Right lobe of liver (tissue), 4 donors: ENCODE data around the gene COL23A1.

Experiments
- CTCF ChIP-seq, 4 donors: fragments of 200-600 bp in 3 of 4; fragments of 450-650 bp in 1 of 4; IDR thresholded peaks; one replicate each; pipeline versions ENCODE4 v1.5.1 to v1.8.0; 2016 to 2022; ENCODE audit warnings: antibody characterized with exemption in 4 of 4, mild to moderate bottlenecking in 2 of 4
- POLR2A ChIP-seq: fragments of 450-650 bp; IDR thresholded peaks from one replicate; pipeline ENCODE4 v1.6.1; 2017; ENCODE audit warnings: antibody characterized with exemption, mild to moderate bottlenecking
- donor health status: DM: no; HTN: no; CAD: no.
- donor health status: DM: no; HTN: no; CAD: no.
- donor health status: DM: no; HTN: yes; CAD: no.

DNA sequence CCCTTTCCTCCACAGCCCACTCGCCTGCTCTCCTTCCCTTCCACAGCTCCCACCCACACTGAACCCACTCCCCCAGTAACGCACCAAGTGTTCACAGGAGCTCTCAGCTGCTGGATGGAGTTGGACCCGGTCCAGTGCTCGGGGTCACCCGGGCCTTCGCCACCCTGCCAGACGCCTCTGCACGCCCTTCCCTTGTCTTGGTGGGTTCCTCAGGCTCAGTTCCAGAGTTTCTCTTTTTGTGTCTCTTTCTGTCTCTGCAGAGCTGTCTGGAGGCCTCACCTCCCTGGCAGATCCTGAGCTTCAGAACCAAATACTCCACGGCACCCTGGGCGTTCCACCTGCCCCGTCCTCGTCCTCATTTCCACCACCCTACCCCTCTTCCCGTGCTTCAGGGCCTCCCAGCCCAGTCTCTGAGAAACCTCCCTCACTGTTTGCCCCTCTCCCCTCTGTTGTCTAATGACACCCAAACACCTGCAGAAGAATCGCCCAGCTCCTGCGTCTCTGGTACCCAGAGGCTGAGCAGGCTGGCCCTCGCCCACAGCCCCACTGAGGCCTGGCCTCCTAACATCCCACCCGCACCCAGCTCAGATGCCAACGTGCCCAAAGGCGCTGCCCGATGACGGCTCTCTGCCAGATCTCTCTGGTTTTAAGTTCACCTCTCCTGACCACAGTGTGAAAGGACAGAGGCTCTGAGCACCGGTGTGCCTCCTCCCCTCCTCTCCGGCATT is 74.3 kb downstream of the COL23A1 start:
- TF ChIP-seq CTCF (IDR thresholded peaks at IDR 0.05) = no peak
- no peak for TF ChIP-seq POLR2A
